Measurements from ENCODE around the gene METTL25B.

METTL25B gene

GRCh38 chr1:156706657-156707416 lies 21.4 kb upstream of the METTL25B start:
- Mint-ChIP-seq H3K4me3 (peak overlapping the region; percentile 69), H3K9me3 (no peaks in the 10 kb centered on the region), H3K27ac (peak overlapping the region; percentile 50), H3K27me3 (peaks cover 80% of the 10 kb centered on the region), H3K4me1 (ENCODE audit: low read depth) (peaks cover 58% of the 10 kb centered on the region), H3K36me3 (ENCODE audit: low read depth) (no peaks in the 10 kb centered on the region)
- intact Hi-C loops (cut with micrococcal nuclease), result no loop called here

GRCh38 chr1:156707417-156708217 lies 20.7 kb upstream of the METTL25B start:
- no peak overlapping the region for H3K27ac Mint-ChIP-seq
- peaks cover 73% of the 10 kb centered on the region for H3K27me3 Mint-ChIP-seq
- H3K4me1 Mint-ChIP-seq (ENCODE audit: low read depth), result peaks cover 58% of the 10 kb centered on the region
- intact Hi-C loops (cut with micrococcal nuclease), result no loop called here
- H3K4me3 Mint-ChIP-seq, result no peak overlapping the region
- no peaks in the 10 kb centered on the region for H3K36me3 Mint-ChIP-seq (ENCODE audit: low read depth)
- H3K9me3 Mint-ChIP-seq, result no peaks in the 10 kb centered on the region

GRCh38 chr1:156708218-156708661 lies 20.0 kb upstream of the METTL25B start:
- peaks cover 67% of the 10 kb centered on the region for H3K27me3 Mint-ChIP-seq
- peaks cover 58% of the 10 kb centered on the region for H3K4me1 Mint-ChIP-seq (ENCODE audit: low read depth)
- intact Hi-C loops (cut with micrococcal nuclease), result no loop called here
- H3K27ac Mint-ChIP-seq, result no peak overlapping the region
- no peaks in the 10 kb centered on the region for H3K9me3 Mint-ChIP-seq
- H3K36me3 Mint-ChIP-seq (ENCODE audit: low read depth), result no peaks in the 10 kb centered on the region
- H3K4me3 Mint-ChIP-seq, result no peak overlapping the region

- H3K4me1 Mint-ChIP-seq (ENCODE audit: low read depth), result peaks cover 58% of the 10 kb centered on the region
- no peaks in the 10 kb centered on the region for H3K36me3 Mint-ChIP-seq (ENCODE audit: low read depth)
- H3K27ac Mint-ChIP-seq, result no peak overlapping the region
- no peak overlapping the region for H3K4me3 Mint-ChIP-seq
- no peaks in the 10 kb centered on the region for H3K9me3 Mint-ChIP-seq
- peaks cover 59% of the 10 kb centered on the region for H3K27me3 Mint-ChIP-seq
- intact Hi-C loops (cut with micrococcal nuclease), result no loop called here
Measured at GRCh38 chr1:156709031-156709430, 19.2 kb upstream of the METTL25B start.

- Mint-ChIP-seq H3K4me3 (no peak overlapping the region), H3K36me3 (ENCODE audit: low read depth) (peaks cover 5% of the 10 kb centered on the region), H3K27me3 (peaks cover 50% of the 10 kb centered on the region), H3K9me3 (no peaks in the 10 kb centered on the region), H3K27ac (no peak overlapping the region), H3K4me1 (ENCODE audit: low read depth) (peaks cover 52% of the 10 kb centered on the region)
- intact Hi-C loops (cut with micrococcal nuclease), result no loop called here
Measured at GRCh38 chr1:156709757-156710489, 18.3 kb upstream of the METTL25B start.

- Mint-ChIP-seq H3K27ac (no peak overlapping the region), H3K4me1 (ENCODE audit: low read depth) (peaks cover 47% of the 10 kb centered on the region)
- intact Hi-C loops (cut with micrococcal nuclease), result no loop called here
Measured at GRCh38 chr1:156711011-156711817, 17.1 kb upstream of the METTL25B start.

GRCh38 chr1:156712626-156713025 lies 15.6 kb upstream of the METTL25B start:
- intact Hi-C loops (cut with micrococcal nuclease), result no loop called here
- Mint-ChIP-seq H3K4me1 (ENCODE audit: low read depth) (peaks cover 35% of the 10 kb centered on the region), H3K4me3 (no peak overlapping the region), H3K27me3 (peaks cover 23% of the 10 kb centered on the region), H3K9me3 (no peaks in the 10 kb centered on the region), H3K27ac (no peak overlapping the region), H3K36me3 (ENCODE audit: low read depth) (peaks cover 28% of the 10 kb centered on the region)

More at GRCh38 chr1:156711011-156711817, 17.1 kb upstream of the METTL25B start:
- Mint-ChIP-seq H3K9me3 (no peaks in the 10 kb centered on the region), H3K27me3 (peaks cover 37% of the 10 kb centered on the region), H3K4me3 (no peak overlapping the region), H3K36me3 (ENCODE audit: low read depth) (peaks cover 17% of the 10 kb centered on the region)

- Mint-ChIP-seq H3K4me1 (ENCODE audit: low read depth) (peaks cover 17% of the 10 kb centered on the region), H3K4me3 (no peak overlapping the region), H3K36me3 (ENCODE audit: low read depth) (peaks cover 28% of the 10 kb centered on the region), H3K27ac (no peak overlapping the region), H3K9me3 (no peaks in the 10 kb centered on the region), H3K27me3 (peaks cover 3% of the 10 kb centered on the region)
- intact Hi-C loops (cut with micrococcal nuclease), result no loop called here
Measured at GRCh38 chr1:156714830-156715229, 13.4 kb upstream of the METTL25B start.

GRCh38 chr1:156717351-156717750 lies 10.9 kb upstream of the METTL25B start:
- H3K9me3 Mint-ChIP-seq, result no peaks in the 10 kb centered on the region
- H3K27me3 Mint-ChIP-seq, result no peaks in the 10 kb centered on the region

GRCh38 chr1:156721131-156721530 lies 7.1 kb upstream of the METTL25B start:
- Mint-ChIP-seq H3K4me3 (no peak overlapping the region), H3K36me3 (ENCODE audit: low read depth) (peaks cover 12% of the 10 kb centered on the region), H3K27me3 (no peaks in the 10 kb centered on the region), H3K27ac (no peak overlapping the region), H3K4me1 (ENCODE audit: low read depth) (peaks cover 15% of the 10 kb centered on the region), H3K9me3 (no peaks in the 10 kb centered on the region)
- intact Hi-C loops (cut with micrococcal nuclease), result no loop called here

More at GRCh38 chr1:156717351-156717750, 10.9 kb upstream of the METTL25B start:
- peaks cover 13% of the 10 kb centered on the region for H3K4me1 Mint-ChIP-seq (ENCODE audit: low read depth)
- no peak overlapping the region for H3K27ac Mint-ChIP-seq
- H3K4me3 Mint-ChIP-seq, result no peak overlapping the region
- intact Hi-C loops (cut with micrococcal nuclease), result no loop called here
- H3K36me3 Mint-ChIP-seq (ENCODE audit: low read depth), result peaks cover 28% of the 10 kb centered on the region

GRCh38 chr1:156721535-156721934 lies 6.7 kb upstream of the METTL25B start:
- intact Hi-C loops (cut with micrococcal nuclease), result no loop called here
- Mint-ChIP-seq H3K36me3 (ENCODE audit: low read depth) (peaks cover 8% of the 10 kb centered on the region), H3K27me3 (no peaks in the 10 kb centered on the region), H3K4me1 (ENCODE audit: low read depth) (peaks cover 13% of the 10 kb centered on the region), H3K27ac (no peak overlapping the region), H3K4me3 (no peak overlapping the region), H3K9me3 (no peaks in the 10 kb centered on the region)

GRCh38 chr1:156725683-156726280 lies 2.5 kb upstream of the METTL25B start:
- no peaks in the 10 kb centered on the region for H3K27me3 Mint-ChIP-seq
- H3K9me3 Mint-ChIP-seq, result no peaks in the 10 kb centered on the region
- no peak overlapping the region for H3K27ac Mint-ChIP-seq
- H3K4me3 Mint-ChIP-seq, result no peak overlapping the region
- intact Hi-C loops (cut with micrococcal nuclease), result loop anchor here (1.0 kb wide), 1 partner anchor 36 kb away; no protein-coding TSS in a partner anchor
- H3K36me3 Mint-ChIP-seq (ENCODE audit: low read depth), result no peaks in the 10 kb centered on the region
- peaks cover 23% of the 10 kb centered on the region for H3K4me1 Mint-ChIP-seq (ENCODE audit: low read depth)
